Omental fat pad (tissue), 4 donors: ENCODE data around the gene ERAP2. TPM values are rescaled to one million over a fixed set of nuclear protein-coding genes. Genes with fewer than 3 reads are reported as not detected.
A peak's percentile ranks its signal among the peaks of the same experiment; 100 is the strongest.

Experiments used
- ATAC-seq: fragments of 150-250 bp; one replicate; pipeline ENCODE4 v1.9.1; 2016; ENCODE audit warnings: mild to moderate bottlenecking, moderate library complexity; ENCODE audit not compliant: low FRiP score
- DNase-seq: peaks from one replicate; pipeline ENCODE4 v3.0.0-alpha.2; 2019; ENCODE audit warnings: low spot score
- CTCF ChIP-seq, 3 donors: fragments of 450-650 bp; IDR thresholded peaks; one replicate each; pipeline ENCODE4 v1.5.1; 2016 to 2017; ENCODE audit warnings: antibody characterized with exemption in 3 of 3, mild to moderate bottlenecking in 3 of 3, moderate library complexity in 2 of 3
- total RNA-seq, 4 donors: library from RNA; depleted of rRNA; stranded (reverse); fragments of >200 nt; gene quantifications; one replicate each; pipeline ENCODE4 v1.1.0, GENCODE V29; 2016

ERAP2 gene
- total RNA-seq, 4 donors from 2014 or later, result 15.1 to 57.4 (median 16.9) TPM

GRCh38 chr5:96896276-96896675, 20.0 kb downstream of the ERAP2 start:
- DNase-seq, result no peak
- no peak for TF ChIP-seq CTCF (IDR thresholded peaks at IDR 0.05)
- no peak for ATAC-seq

- no peak for TF ChIP-seq CTCF (IDR thresholded peaks at IDR 0.05)
- no peak for ATAC-seq
- DNase-seq, result no peak
Observed at GRCh38 chr5:96896806-96897205, 20.5 kb downstream of the ERAP2 start.

GRCh38 chr5:96901384-96901783, 25.1 kb downstream of the ERAP2 start:
- ATAC-seq (no peak), DNase-seq (no peak)
- no peak for TF ChIP-seq CTCF (IDR thresholded peaks at IDR 0.05)

GRCh38 chr5:96901841-96902240, 25.5 kb downstream of the ERAP2 start:
- DNase-seq, result no peak
- ATAC-seq, result no peak
- no peak for TF ChIP-seq CTCF (IDR thresholded peaks at IDR 0.05)

GRCh38 chr5:96902876-96903275, 26.6 kb downstream of the ERAP2 start:
- TF ChIP-seq CTCF (IDR thresholded peaks at IDR 0.05), result no peak
- DNase-seq (no peak), ATAC-seq (no peak)

- DNase-seq (no peak), ATAC-seq (no peak)
- TF ChIP-seq CTCF (IDR thresholded peaks at IDR 0.05), result no peak
Observed at GRCh38 chr5:96903300-96903699, 27.0 kb downstream of the ERAP2 start.

GRCh38 chr5:96904054-96904931, 28.0 kb downstream of the ERAP2 start:
- ATAC-seq (peak; percentile 70), DNase-seq (no peak)
- TF ChIP-seq CTCF (IDR thresholded peaks at IDR 0.05), result no peak
